GM19468 (cell line): Measurements from ENCODE around the gene SLC25A1.
"Not testable (repeated sequence)": the region's sequence is repeated elsewhere in the genome, so short reads cannot be mapped to it uniquely, and the experiment has no call there.

Source experiments
- ATAC-seq: cut with Tn5 transposase; IDR thresholded peaks from one replicate; pipeline ENCODE4 v1.9.1; 2021; ENCODE audit warnings: mild to moderate bottlenecking, moderate library complexity, moderate number of reproducible peaks; ENCODE audit not compliant: unreplicated experiment; ENCODE audit errors: extremely low read depth

The SLC25A1 gene

DNA sequence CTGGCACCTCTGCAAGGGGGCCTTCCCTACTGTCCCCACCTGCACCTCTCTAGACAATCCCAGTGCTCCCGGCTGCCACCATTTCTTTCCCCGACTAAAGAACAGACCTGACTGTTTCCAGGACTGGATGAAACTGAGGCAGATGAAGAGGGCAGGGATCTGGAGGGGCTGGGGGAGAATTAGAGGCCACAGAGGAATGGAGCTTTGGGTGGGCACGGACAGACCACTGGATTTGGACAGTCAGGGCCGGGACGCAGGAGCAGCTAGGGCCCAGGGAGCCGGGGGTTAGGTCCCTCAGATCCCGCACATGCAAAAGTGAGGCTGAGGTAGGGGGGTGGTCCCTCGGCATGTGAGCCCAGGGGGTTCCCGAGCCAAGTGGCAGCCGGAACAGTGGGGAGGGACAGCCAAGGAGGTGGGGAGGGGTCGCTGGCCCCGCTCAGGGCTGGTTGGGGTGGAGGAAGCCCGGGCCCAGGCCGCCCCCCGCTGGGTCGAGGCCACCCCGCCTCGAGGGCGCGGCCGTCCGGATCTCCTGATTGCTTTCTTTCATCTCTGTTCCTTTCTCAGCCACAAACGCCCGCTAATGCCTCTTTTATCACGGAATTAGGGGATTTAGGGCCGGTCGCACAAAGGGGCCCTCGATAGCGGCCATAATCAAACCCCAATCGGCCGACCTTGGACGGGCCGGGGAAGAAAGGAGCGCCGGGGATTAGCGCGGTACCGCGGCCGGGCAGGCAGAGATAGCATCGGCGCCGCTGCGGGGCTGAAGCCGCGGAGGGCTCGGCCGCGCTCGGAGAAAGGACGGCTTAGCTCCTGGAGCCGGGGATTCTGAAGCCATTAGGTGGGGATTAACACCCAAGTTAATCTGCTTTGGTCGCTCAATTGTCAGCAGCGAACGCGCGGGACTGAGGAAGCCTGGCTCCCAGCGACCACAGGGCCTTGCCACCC, 9.3 kb downstream of the SLC25A1 start:
- ATAC-seq: no peak

DNA sequence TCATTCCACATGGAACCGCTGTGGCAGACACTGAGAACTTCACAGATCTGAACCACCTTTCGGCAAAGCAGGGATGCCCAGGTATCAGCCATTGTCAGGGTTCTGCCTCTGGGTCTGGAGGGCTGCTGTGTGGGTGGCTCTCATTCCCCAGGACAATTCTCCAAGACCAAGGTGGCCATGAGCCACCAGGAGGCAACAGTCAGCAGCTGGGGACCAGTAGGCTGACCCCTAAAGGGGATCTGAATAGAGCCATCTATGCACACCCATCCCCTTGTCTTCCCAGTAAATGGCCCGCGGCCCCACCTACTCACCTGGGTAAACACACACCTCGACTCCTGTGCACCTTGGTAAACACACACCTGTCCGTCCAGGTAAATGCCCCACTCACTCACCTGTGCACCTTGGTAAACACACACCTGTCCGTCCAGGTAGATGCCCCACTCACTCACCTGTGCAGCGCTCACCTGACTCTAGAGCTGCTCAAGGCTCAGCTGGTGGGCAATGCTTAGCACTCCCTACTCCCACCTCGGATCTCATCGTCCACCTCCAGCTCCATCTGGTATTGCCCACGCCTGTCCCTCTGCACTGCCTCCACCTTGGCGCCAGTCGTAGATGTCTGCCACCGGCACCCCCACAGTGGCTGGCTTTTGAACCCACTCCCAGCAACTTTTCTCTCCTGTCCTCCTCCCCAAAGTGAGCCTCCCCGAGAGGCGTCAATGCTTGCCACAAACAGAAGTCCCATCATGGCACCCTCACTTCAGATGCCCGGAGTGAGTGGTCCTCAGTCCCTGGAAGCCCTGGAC, 10.2 kb downstream of the SLC25A1 start:
- no peak for ATAC-seq

DNA sequence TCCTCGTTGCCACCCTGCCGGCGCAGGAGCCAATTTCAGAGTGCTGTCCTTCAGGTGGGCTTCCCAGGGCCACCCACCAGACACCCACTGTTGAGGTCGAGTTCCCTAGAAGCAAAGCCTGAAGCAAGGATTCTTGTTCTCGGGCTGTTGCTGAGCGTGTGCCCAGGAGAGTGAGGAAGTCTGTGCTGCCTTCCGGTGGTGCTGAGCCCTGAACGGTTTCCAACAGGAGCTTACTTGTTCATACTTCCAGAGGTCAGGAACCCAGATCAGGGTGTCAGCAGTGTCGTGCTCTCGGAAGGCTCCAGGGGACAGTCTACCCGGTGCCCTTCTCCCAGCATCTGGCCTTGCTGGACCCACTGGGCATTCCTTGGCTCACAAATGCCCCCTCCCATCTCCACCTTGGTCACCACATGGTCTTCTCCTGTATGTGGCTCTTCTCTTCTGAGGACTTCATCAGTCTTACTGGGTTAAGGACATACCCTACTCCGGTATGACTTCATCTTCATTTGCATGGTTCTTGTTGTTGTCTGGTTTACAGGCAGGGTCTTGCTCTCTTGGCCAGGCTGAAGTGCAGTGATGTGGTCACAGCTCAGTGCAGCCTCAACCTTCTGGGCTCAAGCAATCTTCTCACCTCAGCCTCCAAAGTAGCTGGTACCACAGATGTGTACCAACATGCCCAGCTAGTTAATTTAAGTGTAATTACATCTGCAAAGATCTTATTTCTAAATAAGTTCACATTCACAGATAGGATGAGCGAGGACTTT, 11.2 kb downstream of the SLC25A1 start:
- no peak for ATAC-seq

DNA sequence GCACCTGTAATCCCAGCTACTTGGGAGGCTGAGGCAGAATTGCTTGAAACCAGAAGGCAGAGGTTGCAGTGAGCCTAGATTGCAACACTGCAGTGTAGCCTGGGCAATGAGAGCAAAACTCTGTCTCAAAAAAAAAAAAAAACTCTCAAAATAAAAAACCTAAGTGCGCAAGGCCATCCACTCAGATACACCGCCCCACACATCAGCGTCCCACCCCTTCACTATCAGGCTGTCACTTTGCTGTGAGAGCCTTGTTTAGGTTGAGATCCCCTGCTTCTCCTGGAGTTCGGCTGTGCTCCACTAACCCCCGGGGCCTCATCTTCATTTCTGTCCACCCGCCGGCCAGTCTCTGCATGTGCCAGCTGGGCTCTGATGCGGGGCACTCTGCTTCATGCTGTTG, 12.1 kb downstream of the SLC25A1 start:
- no peak for ATAC-seq

DNA sequence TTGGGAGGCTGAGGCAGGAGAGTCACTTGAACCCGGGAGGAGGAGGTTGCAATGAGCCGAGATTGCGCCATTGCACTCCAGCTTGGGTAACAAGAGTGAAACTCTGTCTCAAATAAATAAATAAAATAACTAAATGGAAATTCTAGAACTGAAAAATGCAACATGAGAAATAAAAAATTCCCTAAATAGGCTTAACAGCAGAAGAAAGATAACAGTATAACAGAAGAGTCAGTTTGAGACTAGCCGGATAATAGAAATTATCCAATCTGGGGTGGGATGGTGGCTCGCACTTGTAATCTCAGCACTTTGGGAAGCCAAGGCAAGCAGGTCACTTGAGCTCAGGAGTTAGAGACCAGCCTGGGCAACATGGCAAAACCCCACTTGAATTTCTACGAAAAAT, 14.1 kb downstream of the SLC25A1 start:
- no peak for ATAC-seq

DNA sequence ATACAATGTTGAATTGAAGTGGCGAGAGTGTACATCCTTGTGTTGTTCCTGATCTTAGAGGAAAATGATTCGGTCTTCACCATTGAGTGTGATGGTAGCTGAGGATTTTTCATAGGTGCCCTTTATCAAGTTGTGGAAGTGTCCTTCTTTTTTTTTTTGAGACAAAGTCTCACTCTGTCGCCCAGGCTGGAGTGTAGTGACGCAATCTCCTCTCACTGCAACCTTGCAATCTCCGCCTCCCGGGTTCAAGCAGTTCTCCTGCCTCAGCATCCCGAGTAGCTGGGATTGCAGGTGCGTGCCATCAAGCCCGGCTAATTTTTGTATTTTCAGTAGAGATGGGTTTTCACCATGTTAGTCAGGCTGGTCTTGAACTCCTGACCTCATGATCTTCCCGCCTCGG, 19.9 kb downstream of the SLC25A1 start:
- not testable (repeated sequence) for ATAC-seq

DNA sequence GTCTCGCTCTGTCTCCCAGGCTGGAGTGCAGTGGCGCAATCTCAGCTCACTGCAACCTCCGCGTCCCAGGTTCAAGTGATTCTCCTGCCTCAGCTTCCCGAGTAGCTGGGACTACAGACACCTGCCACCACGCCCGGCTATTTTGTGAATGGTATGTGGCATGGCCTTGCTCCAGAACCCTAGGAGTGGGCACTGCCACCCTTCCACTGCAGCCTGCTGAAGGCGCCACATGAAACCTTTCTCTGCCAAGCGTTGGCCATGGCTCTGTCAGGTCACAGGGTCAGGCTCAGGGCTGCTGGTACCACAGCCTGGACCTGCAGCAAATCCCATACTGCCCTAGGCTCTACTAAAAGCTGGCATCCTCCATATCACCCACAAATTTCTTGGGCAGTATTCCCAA, 22.4 kb downstream of the SLC25A1 start:
- ATAC-seq: not testable (repeated sequence)

DNA sequence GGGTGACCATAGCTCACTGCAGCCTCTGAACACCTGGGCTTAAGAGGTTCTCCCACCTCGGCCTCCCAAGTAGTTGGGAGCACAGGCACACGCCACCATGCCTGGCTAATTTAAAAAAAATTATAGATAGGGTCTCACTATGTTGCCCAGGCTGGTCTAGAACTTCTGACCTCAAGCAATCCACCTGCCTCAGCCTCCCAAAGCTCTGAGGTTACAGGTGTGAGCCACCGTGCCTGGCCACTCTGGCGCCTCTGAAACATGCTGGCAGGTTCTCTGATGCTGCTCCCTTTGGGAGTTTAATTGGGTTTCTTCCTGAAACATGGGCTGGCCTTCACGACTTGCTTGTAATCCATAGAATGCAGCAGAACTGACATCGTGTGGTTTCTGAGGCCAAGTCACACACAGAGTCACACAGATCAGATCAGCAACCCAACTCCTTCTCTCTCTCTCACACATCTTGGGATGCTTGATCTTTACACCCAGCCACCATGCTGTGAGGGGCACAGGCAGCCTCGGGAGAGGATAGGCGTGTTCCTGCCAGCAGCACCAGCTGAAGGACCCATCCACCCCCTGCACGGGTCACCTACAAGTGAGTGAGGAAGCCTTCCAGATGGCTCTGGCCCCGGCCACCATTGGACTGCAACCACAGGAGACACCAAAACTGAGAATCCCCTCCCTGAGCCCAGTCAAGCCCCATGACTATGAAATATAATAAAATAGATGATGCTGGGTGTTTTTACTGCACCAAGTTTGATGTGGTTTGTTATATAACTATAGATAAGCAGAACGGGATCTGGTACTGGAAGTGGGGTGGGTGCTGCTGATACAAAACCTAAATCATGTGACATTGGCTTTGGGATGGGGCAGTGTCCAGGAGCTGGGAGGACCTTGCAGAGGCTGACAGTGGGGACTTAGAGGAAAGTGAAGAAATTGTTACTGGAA, 25.3 kb downstream of the SLC25A1 start:
- no peak for ATAC-seq

DNA sequence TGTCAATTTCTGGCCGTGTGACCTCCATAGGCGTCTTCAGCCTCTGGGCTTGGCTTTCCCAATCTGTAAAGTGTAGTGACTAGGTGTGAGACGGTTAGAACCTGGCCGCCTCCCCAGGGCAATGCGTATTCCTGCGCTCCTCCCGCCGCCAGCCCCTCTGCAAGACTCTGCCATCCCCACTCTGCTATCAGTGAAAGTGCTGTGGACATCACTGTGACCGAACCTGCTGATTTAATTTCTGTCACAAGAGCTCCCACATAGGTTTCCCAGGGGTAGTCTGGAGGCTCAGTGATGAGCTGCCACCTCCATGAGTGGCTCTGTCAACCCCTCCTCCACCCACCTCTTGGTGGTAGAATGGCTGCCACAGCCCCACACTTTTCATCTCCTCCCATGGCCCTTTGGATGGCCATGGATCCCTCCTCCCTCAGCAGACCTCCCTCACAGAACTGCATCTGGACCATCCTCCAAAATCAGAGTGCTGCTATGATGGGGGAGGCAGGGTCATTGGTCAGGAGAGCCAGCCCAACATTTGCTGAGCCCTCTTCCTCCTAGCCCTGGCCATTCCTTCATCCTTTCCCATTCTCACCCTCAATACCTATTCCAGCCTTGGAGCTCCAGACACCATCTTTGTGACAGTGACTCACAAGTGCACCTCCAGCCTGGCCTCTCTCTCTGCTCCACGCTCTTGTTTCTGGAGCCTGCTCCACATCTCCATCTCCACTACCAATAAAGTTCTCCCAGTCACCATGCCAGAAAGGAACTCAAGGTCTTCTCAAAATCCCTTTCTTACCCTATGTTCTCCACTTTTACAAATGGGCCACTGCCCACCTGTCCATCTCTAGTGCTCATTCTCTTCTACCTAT, 27.0 kb downstream of the SLC25A1 start:
- ATAC-seq: no peak

DNA sequence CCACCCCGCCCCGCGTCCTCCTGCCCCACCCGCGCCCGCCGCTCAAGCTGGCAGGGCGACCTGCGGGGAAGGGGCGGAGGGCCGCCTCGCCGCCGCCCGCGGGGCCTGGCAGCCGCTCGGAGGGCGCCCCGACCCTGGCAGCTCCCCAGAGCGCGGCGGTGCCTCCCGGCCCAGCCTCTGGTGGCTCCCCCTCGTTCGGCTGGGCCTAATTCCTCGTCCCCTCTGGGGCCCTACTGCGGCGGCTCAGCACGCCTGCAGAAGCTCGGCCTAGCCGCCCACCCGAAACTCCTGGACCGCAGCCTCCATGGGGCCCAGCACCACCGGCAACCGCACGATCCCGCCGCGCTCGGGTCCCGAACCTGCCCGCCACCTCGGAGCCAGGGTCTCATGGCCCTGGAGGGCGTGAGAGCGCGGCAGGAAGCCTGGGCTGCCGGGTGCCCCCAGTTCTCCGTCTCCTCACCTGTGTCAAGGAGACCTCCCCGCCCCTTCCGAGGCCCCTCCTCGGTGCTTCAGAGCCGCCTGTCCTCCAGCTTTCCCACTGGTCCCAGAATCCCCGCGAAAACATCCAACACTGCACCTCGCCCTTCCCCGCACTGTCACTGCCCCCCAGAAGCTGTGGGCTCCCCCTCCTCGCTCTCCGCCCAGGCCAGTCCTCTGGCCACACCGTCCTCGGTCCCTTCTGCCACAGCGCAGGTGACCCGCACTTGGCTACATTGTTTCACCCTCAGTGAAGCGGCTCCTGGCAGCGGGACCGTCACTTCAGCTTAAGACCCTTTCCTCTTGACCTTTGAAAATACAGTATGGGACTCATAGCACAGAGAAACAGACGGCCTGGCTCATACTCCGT, 27.8 kb downstream of the SLC25A1 start:
- ATAC-seq: no peak

DNA sequence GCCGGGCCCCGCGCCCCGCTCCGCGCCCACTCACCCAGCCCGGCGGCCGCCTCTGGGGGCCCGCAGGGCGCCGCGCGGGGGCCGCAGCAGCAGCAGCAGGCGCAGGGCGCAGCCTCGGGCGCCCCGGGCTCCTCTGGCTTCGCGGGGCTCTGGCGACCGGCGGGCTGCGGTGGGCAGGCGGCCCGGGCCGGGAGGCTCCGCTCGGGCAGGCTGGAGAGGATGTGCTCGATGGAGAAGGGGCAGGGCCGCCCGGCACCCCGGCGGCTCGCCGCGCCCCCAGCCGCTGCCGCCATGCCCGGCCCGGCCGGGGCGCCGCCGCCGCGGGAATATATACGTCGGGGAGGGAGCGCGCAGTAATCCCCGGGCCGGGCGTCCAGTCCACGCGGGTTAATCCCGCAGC, 28.5 kb downstream of the SLC25A1 start, which contains the start of gene GSC2:
GSC2 (minus strand) TSS at position 302 of the 400 bp plus-strand sequence; CDS start at position 293, 9 bp downstream.
- ATAC-seq: no peak

DNA sequence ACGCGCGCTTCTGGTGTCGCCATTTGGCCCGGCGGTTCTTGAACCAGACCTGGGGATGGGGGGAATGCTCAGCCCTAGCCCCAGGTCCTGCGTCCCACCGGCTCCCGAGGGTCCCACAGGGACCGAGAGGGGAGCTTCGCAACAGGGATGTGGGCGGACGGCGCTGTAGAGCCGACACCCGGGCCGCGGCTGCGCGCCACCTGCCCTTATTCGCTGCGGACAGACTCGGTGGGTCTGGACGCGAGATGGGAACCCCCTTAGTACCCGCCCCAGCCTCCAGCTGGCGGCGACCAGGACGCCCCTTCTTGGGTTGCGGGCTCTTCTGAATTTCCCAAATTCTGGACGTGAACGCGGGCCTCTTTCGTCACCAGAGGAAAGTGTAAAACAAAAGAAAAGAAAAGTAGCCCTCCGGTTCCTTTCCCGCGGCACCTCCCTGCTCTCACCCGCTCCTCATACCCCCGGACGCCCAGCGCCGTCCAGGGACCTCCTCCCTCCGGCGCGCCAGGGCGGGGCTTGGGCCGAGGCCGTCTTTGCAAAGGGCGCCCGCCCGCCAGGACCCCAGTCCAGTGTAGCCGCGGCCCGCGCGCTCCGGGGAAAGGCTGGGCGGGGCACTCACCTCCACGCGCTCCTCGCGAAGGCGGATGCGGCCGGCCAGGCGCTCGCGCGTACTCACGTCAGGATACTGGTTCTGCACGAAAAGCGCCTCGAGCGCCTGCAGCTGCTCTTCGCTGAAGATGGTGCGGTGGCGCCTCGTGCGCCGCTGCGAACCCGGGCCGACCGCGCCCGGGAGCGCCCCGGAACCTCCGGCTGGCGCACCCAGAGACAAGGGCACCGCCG, 29.3 kb downstream of the SLC25A1 start:
- no peak for ATAC-seq

DNA sequence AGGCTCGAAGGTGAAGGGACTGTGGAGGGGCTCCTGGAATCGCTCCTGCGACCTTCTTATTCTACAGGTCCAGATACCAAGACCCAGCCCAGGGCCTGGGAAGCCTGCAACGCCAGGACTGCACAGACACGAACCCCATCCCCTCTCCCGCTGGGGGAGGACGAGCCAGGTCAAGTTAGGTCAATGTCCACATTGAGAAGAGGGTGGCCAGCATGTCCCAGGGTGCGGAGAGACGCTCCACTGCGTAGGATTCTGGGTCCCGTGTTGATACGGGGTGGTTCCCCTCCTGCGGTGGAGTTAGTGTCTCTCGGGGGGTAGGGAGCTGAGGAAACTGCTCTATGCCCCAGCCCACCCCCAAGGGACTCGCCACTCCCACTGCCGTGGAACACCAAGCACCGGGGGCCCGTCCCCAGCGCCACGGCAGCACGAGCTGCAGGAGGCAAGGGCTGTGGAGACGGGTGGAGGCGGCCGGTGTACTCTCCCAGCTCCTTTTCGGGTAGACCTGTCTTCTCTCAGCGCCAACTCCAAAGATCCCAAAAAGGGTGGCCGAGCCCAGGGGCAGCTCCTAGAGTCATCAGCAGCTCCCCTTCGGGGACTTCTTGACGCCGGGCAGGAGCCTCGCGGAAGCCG, 30.0 kb downstream of the SLC25A1 start:
- no peak for ATAC-seq

DNA sequence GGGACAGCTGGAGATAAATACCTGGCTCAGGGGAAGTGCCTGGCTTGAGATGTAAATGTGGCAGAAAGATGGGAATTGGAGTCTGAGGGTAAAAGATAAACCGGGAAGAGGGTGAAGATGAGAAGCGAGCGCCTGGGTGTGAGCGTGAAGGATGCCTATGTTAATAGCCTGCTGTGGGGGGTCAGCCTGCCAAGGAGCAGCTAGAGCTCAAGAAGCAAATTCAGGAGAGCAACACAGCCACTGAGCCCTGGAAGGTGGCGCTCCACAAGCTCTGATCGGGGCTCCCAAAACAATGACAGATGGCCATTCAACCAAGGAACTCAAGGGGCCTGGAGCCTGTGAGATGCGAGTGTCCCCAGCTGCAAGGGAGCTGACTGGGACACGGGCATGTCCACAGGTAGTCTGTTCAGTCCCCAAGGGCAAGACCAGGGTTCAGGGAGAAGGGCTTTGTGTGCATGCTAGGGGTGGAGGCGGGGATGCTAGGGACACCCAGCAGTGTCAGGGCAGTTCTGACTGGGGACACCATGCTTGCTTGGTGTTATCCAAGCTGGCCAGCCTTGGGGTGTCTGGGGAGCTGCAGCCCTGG, 31.2 kb downstream of the SLC25A1 start:
- no peak for ATAC-seq

DNA sequence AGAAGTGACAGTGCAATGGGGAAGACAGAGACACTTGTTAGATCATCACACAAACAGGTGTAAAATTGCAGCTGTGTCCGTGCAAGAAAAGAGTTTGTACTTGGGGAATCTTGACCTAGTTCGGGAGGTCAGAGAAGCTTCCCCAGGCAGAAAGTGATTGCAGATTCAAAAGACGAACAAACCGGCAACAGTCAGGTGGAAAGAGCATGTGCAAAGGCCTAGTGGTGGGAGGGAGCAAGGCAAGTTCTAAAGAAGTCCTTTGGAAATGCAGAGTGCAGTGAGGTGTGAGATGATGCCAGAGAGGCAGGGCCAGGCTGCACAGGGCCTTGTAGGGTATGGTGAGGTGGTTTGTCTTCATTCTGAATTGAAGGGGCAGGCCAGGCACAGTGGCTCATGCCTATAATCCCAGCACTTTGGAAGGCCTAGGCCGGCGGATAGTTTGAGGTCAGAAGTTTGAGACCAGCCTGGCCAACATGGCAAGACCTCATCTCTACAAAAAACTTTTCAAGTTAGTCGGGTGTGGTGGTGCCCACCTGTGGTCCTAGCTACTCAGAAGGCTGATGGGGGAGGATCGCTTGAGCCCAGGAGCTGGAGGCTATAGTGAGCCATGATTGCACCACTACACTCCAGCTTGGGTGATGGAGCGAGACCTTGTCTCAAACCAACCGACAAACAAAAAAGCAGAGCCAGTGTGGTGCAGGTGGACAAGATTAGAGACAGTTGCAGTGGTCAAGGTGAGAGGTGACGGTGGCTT, 32.1 kb downstream of the SLC25A1 start:
- no peak for ATAC-seq
